ENCODE results near the gene SLC26A5. TPM values are rescaled to one million over a fixed set of nuclear protein-coding genes. Genes with fewer than 3 reads are reported as not detected.

SLC26A5 gene
- total RNA-seq, 4 donors from 2014 or later = 0.51 to 2.5 (median 1.0) TPM

DNA sequence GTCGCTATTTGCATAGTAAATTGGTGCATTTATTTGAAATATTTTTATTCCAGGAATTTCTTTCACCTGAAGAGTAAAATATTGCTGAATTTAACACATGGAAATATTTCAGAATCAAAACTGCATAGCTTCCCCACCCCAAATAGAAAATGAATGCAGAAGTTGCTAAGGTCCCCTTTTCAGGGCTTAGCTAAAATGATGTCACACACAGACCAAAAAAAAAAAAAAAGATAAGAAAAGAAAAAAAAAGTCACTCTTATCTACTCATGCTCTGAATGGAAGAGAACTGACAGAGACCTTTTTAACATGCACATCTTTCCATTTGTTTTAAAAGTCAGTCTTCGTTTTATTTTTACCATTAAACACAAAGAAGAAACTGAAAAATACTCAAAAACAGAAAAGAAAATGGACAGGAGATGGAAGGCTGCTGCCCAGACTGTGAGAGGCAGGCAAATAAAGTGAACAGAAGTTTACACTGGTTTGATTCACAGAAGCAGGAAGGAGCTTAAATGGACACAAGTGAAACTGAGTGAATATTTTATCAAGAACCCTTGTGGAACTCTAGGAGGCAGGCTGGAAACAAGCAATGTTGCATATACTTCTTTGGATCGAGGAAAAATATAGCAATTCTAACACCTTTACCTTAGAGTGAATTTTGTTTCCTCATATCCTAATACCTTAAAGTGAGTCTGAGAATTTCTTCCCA is 66.6 kb downstream of the SLC26A5 start:
- TF ChIP-seq, protein P1, sequence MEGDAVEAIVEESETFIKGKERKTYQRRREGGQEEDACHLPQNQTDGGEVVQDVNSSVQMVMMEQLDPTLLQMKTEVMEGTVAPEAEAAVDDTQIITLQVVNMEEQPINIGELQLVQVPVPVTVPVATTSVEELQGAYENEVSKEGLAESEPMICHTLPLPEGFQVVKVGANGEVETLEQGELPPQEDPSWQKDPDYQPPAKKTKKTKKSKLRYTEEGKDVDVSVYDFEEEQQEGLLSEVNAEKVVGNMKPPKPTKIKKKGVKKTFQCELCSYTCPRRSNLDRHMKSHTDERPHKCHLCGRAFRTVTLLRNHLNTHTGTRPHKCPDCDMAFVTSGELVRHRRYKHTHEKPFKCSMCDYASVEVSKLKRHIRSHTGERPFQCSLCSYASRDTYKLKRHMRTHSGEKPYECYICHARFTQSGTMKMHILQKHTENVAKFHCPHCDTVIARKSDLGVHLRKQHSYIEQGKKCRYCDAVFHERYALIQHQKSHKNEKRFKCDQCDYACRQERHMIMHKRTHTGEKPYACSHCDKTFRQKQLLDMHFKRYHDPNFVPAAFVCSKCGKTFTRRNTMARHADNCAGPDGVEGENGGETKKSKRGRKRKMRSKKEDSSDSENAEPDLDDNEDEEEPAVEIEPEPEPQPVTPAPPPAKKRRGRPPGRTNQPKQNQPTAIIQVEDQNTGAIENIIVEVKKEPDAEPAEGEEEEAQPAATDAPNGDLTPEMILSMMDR (IDR thresholded peaks at IDR 0.05) = no peak
- no peak for TF ChIP-seq POLR2A (IDR thresholded peaks at IDR 0.05)
- DNase-seq (ENCODE audit: low spot score in 2 of 2) = no peak
- intact Hi-C loops (cut with DNase I; ENCODE audit: low total_unique reads) = no loop called here
- WGBS, 2 donors = 70 to 74% methylated on average over 3 of the region's 3 CpGs
- H3K4me3 ChIP-seq (ENCODE audit: low read depth, poor library complexity, severe bottlenecking) = no peak overlapping the region

DNA sequence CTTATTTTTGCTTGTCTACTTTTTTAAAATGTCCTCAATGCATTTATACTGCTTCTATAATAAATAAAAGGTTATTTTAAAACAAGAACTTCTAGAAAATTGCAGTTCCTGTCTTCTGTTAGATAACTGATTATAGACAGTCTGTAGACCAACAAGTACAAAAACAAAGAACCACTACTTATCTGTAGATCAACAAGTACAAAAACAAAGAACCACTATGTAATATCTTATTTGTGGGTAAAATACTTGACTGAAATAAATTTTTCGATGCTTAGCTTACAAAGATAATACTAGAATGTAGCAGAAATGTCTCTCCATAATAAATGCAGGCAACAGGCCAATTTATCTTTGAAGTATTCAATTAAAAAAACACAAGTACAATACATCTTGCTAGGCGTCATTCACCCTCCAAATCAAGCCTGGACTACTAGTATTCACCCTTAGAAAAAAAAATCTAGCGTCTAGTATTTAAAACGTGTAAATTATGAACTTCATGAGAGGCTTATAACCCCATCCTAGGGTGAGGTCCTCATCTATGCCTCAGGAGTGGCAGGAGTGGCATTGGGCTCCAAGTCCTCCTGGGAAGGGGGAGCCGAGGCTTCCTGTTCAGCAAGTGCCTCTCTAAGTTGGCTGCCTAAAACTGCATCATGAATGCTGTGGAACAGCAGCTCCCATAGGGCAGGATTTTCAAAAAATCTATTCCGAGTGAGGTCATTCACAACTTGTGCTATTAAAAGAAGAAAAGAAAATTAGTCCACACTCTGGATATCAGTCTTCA is 72.0 kb downstream of the SLC26A5 start:
- intact Hi-C loops (cut with DNase I; ENCODE audit: low total_unique reads) = no loop called here
- no peak for TF ChIP-seq POLR2A (IDR thresholded peaks at IDR 0.05)
- TF ChIP-seq, protein P1 (IDR thresholded peaks at IDR 0.05) = no peak
- WGBS, 2 donors = 51 to 52% methylated on average over 6 of the region's 6 CpGs
- no peak overlapping the region for H3K4me3 ChIP-seq (ENCODE audit: low read depth, poor library complexity, severe bottlenecking)
- DNase-seq (ENCODE audit: low spot score in 2 of 2) = no peak

DNA sequence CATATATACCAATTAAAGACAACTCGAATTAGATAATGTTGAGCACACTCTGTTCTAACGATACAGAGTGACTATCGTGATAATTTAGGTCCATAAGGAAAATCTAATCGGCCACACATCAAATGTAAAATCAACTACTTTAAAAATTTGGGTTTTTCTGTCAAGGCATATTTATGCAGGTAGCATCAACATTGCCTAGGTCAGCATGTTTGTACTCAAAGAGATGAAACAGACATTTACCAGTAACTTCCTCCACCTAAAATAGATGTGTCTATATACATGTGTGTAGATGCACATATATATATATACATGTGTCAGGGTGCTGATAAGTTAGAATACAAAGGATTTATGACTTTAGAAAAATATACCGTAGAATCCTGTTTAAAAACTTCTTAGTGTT is 76.6 kb downstream of the SLC26A5 start:
- no peak for DNase-seq (ENCODE audit: low spot score in 2 of 2)
- intact Hi-C loops (cut with DNase I; ENCODE audit: low total_unique reads) = no loop called here
- no peak overlapping the region for H3K4me3 ChIP-seq (ENCODE audit: low read depth, poor library complexity, severe bottlenecking)
- TF ChIP-seq POLR2A (IDR thresholded peaks at IDR 0.05) = no peak
- TF ChIP-seq, protein P1 (IDR thresholded peaks at IDR 0.05) = no peak
- WGBS, 2 donors = 93 to 95% methylated on average over 5 of the region's 5 CpGs

DNA sequence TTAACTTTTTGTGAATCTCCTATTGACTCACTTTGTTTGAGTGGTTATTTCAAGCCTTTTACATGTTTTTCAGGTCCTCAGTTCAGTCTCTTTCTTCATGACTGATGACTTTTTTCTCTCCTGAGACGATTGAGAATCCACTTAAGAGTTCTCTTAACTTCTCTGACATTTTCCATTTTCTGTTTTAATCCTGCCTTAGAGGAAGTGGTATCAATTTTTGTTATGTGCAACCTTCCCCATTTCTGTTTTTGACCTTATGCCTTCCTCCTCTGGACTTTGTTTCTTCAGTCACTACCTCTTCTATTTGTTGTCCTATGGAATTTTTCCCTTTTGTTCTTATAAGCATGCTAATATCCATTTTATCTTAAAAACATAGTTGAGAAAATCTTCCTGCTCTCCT is 96.2 kb downstream of the SLC26A5 start:
- TF ChIP-seq, protein P1 (IDR thresholded peaks at IDR 0.05) = no peak
- TF ChIP-seq POLR2A (IDR thresholded peaks at IDR 0.05) = no peak
- no peak for DNase-seq (ENCODE audit: low spot score in 2 of 2)
- intact Hi-C loops (cut with DNase I; ENCODE audit: low total_unique reads) = no loop called here
- WGBS, 2 donors = 45 to 72% methylated on average over 1 of the region's 1 CpG
- no peak overlapping the region for H3K4me3 ChIP-seq (ENCODE audit: low read depth, poor library complexity, severe bottlenecking)

DNA sequence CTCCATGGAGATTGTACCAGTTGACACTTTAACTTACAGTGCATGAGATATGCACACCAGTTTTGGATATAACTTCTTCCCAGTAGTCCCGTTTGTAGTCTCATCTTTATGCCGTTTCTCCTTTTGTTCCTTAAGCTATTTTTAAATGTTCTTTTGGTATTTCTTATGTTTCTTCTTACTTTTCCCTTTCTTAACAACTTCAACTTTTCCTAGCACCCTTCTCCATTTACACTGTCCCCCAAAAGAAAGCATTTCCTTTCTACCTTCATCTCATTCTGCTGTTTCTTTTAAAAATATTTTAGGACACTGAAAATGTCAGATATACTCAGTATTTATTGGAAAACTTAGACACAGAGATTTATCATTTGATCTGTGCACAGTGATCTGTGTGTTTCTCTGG is 97.0 kb downstream of the SLC26A5 start:
- TF ChIP-seq POLR2A (IDR thresholded peaks at IDR 0.05) = no peak
- TF ChIP-seq, protein P1 (IDR thresholded peaks at IDR 0.05) = no peak
- no peak for DNase-seq (ENCODE audit: low spot score in 2 of 2)
- H3K4me3 ChIP-seq (ENCODE audit: low read depth, poor library complexity, severe bottlenecking) = no peak overlapping the region
- 24 to 31% methylated on average over 2 of the region's 2 CpGs for WGBS, 2 donors
- intact Hi-C loops (cut with DNase I; ENCODE audit: low total_unique reads) = no loop called here
